HG03432 (cell line): ENCODE data around the gene MON1A.
"Not testable (repeated sequence)": the region's sequence is repeated elsewhere in the genome, so short reads cannot be mapped to it uniquely, and the experiment has no call there.

Experiments
- ATAC-seq: cut with Tn5 transposase; IDR thresholded peaks from one replicate; pipeline ENCODE4 v1.9.1; 2021; ENCODE audit warnings: mild to moderate bottlenecking, moderate library complexity; ENCODE audit not compliant: unreplicated experiment

The MON1A gene, protein sequence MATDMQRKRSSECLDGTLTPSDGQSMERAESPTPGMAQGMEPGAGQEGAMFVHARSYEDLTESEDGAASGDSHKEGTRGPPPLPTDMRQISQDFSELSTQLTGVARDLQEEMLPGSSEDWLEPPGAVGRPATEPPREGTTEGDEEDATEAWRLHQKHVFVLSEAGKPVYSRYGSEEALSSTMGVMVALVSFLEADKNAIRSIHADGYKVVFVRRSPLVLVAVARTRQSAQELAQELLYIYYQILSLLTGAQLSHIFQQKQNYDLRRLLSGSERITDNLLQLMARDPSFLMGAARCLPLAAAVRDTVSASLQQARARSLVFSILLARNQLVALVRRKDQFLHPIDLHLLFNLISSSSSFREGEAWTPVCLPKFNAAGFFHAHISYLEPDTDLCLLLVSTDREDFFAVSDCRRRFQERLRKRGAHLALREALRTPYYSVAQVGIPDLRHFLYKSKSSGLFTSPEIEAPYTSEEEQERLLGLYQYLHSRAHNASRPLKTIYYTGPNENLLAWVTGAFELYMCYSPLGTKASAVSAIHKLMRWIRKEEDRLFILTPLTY

DNA sequence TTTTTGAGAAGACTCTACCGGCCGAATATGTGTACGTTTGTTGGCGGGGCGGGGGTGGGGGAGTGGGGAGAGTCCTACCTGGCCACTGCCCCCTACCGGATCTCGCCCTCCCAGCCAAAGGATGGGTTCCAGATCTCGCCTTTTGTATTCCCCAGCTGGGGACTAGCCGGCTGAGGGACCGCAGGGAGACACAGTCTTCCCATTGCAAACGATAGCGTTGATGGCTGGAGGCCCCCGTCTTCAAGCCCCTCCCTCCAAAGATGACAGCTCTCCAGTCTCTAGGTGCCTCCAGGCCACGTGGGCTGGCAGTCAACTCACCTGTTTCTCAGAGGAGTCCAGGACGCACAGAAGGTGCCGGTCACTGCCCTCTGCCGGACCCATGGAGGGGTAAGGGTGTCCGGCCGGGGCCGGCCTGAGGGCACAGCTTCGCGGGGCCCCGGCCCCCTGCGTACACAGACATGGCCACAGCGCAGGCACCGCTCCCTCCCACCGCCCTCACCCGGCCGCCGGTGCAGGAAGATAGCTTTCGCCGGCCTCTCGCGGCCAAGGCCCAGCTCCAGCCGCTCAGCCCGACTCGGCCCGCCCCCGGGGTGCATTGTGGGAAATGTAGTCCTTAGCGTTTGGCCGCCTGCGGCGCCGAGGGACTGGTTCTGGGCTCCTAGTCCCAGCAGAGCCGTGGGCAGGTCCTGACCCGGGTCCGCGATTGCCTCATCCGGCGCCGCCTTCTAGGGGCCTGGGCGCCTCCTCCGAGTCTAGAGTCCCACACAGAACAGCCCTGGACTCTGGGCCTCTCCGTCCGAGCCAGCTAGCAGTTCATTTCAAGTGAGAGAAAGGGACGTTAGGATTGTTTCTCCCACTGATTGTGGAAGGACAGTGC, at the start of gene MON1A:
Gene MON1A (minus strand): TSS at position 521 of the 877 bp plus-strand sequence. CDS start 16,465 bp downstream, outside the sequence.
- peak; percentile 95 for ATAC-seq

DNA sequence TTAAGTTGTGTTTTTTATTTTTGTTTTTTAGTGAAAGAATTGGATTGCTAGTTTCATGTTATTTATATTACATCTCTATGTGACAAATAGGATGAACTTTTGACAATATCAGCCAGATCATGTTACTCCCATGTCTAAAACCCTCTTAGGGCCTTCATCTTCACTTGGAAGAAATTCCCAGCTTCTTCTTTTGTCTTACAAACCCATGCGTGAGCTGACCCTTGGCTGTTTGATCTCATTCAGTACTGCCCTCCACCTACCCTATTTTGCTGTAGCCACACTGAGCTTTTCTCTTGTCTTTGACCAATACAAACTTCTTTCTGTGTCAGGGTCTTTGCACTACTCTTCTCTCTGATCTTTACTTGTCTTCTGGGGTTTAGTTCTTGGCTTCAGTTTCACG, 47.3 kb upstream of the MON1A start:
- no peak for ATAC-seq

DNA sequence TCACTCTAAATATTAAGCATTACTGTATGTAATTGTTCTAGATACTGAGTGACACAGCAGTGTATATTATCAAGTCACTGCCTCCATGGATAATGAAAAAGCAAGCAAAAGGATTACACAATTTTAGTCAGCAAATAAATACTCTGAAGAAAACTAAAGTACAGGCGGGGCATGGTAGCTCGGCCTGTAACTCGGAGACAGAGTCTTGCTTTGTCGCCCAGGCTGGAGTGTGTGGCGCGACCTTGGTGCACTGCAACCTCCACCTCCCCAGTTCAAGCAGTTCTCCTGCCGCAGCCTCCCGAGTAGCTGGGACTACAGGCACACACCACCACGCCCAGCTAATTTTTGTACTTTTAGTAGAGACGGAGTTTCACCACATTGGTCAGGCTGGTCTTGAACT, 43.0 kb upstream of the MON1A start:
- no peak for ATAC-seq

DNA sequence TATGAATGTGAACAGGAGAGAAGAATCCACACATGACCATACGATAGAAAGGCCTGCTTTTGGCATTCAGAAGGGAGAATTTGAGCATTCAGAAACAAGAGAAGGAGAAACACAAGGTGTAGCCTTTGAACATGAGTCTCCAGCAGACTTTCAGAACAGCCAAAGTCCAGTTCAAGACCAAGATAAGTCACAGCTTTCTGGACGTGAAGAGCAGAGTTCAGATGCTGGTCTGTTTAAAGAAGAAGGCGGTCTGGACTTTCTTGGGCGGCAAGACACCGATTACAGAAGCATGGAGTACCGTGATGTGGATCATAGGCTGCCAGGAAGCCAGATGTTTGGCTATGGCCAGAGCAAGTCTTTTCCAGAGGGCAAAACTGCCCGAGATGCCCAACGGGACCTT, 38.7 kb upstream of the MON1A start:
- no peak for ATAC-seq

DNA sequence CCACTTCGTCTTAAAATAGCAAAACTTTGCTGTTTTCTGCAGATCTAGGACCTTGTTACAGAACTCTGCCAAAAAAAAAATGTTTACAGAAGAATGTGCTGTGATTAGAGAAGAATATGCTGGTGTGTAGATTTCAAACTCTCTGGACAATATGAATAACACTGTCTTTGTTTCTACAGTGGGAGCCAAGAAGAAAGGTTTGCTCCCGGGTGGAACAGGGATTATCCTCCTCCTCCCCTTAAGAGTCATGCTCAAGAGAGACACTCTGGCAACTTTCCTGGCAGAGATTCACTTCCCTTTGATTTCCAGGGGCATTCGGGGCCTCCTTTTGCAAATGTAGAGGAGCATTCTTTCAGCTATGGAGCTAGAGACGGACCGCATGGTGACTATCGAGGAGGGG, 37.7 kb upstream of the MON1A start:
- ATAC-seq = no peak

DNA sequence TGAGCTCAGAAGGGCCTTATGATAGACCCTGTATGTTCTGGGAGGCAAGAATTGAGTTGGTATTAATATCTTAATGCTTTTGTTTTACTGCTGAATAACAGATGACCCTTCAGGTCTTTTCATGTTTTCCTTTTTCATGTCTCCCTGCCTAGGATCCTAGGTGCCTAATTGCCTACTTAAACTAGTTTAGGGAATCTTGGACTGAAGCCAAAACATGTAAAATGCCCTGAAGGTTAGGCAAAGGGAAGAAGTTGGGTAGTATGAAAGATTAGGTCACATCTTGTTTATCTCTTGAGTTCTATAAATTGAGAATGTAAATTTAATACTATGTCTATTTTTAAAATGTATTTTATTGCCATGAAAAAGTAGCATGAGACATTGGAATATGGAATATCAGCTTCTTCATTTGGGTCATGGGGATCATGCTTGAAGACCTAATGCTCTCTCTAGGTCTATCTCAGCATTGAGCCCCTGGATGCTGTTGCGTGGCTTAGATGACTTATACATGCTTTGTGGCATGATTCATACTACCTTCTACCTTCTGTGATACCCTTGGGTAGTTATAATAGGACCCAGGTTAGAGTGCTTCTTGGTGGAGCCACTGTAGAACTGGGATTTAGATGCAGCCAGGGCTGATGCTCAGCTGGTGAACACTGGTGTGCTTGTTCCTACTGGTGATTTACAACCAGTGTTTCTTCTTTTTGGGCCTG, 36.8 kb upstream of the MON1A start:
- ATAC-seq = no peak

DNA sequence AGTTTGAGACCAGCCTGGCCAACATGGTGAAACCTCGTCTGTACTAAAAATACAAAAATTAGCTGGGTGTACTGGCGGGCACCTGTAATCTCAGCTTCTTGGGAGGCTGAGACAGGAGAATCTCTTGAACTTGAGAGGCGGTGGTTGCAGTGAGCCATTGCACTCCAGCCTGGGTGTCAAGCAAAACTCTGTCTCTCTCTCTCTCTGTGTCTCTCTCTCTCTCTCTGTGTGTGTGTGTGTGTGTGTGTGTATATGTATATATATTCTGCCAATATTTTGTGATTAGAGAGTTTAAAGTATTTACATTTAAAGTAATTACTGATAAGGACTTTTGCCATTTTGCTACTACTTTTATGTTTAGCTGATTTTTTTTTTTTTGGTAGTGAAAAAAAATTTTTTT, 26.0 kb upstream of the MON1A start:
- ATAC-seq = no peak

DNA sequence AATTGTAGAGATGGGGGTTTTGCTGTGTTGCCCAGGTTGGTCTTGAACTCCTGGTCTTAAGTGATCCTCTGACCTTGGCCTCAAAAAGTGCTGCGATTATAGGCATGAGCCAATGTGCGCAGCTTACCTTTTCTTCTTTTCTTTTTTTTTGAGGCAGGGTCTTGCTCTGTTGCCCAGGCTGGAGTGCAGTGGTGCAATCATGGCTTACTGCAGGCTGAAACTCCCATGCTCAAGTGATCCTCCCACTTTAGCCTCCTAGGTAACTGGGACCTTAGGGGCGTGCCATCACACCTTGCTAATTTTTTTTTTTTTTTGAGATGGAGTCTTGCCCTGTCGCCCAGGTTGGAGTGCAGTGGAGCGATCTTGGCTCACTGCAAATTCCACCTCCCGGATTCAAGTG, 23.3 kb upstream of the MON1A start:
- ATAC-seq = no peak

DNA sequence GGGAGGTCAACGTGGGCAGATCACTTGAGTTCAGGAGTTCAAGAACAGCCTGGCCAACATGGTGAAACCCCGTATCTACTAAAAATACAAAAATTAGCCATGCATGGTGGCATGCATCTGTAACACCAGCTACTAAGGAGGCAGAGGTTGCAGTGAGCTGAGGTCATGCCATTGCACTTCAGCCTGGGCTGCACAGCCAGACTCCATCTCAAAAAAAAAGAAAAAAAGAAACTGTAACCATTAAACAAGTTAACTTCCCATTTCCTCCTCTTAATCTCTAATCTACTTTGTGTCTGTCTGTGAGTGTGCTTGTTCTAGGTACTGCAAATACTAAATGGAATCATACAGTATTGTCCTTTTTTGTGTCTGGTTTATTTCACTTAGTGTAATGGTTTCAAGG, 13.0 kb upstream of the MON1A start:
- no peak for ATAC-seq

DNA sequence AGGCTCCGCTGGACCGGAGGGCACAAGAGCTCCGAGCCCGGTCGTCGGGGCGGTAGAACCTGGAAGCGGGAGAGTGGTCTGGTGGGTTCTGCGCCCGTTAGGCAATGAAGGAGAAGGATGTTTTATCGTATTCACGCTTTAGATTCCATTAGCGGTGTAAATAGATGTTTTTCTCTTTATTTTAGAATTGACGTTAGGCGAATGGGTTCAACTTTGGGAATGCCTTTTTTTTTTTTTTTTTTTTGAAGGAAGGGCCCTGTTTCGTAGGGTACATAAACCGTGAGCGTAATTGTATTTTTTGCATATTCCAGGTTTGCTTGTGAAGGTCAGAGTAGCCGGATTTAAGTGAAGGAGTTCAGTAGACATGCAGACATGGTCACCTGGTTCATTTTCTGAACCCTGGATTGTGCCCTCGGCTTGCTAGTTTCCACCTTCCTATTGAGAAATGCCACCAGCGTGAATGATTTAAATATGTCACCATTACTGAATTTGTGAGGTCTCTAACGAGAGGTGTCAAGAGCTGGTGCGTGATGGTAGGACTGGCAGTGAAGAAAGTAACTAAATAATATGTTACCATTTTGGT, 11.1 kb upstream of the MON1A start:
- no peak for ATAC-seq

DNA sequence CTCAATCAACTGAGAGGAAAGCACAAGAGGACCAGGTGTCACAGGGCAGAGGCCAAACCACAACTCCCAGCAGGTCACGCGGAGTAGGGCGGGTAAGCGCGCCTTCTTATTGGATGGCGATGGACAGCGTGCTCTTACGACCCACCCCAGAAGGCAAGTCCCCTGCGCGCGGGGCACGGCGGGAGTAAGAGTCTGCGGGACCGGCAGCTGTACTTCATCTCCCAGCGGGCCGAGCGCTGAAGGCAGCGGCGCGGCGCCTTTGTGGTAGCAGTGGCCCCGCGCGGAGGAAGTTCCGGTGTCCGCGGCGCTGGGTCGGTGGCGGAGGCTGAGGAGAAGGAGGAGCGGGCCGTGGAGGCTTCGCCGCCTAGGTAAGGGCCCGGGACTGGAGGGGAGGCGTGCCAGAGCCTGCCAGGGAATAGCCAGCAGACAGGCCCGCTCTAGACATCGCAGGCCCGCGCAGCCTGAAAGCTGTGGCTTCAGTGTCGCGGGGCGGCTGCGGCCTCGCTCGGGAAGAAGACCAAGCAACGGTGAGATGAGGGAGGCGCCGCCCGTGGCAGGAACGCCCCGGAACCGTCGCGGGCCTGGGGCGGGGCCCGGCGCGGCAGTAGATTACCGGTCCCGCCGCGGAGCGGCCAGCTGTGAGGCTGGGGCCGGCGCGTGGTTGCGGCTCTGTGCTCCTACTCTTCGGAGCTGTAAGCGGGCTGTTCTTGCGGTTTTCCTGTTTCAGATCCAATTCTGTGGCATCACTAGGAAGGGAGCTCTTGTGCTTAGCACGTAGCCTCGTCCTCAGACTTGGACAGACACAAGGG, 10.5 kb upstream of the MON1A start, which contains the start of gene RBM6:
Gene RBM6 (plus strand): TSS at position 293 of the 809 bp plus-strand sequence. CDS start 22,492 bp downstream, outside the sequence.
- peak; percentile 89 for ATAC-seq

DNA sequence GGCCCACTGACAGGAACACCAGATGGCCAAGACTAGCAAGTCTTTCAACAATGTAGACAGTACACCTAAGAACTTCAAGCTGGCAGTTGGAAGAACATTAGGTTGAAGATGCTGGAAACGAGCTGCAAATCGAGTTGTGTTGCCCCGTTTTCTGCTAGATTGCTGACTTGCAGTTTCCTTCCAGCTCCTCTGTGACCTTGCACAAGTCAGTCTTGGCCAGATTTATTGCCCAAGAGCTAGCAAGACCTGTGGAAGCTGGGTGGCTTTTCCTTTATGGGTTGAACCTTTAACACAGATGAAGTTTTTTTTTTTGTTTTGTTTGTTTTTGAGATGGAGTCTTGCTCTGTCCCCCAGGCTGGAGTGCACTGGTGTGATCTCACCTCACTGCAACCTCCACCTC, 7.5 kb upstream of the MON1A start:
- ATAC-seq = no peak

DNA sequence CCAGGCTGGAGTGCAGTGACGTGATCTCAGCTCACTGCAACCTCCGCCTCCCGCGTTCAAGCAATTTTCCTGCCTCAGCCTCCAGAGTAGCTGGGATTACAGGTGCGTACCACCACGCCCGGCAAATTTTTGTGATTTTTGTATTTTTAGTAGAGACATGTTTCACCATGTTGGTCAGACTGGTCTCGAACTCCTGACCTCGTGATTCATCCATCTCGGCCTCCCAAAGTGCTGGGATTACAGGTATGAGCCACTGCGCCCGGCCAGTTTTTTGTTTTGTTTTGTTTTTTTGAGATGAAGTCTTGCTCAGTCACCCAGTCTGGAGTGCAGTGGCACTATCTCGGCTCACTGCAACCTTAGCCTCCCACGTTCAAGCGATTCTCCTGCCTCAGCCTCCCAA, 2.7 kb upstream of the MON1A start:
- not testable (repeated sequence) for ATAC-seq

DNA sequence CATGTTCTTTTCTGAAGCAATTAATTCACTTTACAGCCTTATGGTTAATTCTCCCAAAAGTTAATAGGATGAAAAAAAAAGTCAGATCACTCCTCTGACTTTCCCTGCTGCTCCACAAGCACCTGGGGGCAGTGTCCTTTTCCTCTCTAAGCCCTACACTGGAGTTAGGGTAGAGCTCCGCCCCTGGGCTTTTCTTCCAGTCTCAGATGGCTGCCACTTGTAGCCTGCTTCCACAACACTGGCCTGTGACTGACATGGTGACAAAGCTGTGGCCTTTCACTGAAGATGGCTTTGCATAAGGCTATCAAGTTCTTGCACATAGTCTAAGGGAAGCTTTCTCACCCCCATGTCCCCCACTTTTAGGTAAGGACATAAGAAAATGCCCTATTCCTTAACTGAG, 1.3 kb upstream of the MON1A start:
- ATAC-seq = no peak

DNA sequence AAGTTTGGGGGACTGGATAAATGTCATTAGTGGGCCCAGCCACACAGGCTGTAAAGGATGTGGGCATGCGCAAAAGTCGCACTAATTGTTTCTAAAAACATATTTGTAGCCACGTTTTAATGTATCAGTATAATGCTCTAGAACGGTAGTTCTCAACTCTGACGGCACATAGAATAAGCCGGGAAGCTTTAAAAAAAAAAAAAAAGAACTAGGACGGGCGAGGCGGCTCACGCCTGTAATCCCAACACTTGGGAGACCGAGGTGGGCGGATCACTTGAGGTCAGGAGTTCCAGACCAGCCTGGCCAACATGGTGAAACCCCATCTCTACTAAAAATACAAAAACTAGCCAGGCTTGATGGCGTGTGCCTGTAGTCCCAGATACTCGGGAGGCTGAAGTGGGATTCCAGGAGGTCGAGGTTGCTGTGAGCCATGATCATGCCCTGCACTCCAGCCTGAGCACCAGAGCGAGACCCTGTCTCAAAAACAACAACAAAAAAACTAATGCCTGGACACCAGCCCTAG, 618 bp upstream of the MON1A start:
- no peak for ATAC-seq

DNA sequence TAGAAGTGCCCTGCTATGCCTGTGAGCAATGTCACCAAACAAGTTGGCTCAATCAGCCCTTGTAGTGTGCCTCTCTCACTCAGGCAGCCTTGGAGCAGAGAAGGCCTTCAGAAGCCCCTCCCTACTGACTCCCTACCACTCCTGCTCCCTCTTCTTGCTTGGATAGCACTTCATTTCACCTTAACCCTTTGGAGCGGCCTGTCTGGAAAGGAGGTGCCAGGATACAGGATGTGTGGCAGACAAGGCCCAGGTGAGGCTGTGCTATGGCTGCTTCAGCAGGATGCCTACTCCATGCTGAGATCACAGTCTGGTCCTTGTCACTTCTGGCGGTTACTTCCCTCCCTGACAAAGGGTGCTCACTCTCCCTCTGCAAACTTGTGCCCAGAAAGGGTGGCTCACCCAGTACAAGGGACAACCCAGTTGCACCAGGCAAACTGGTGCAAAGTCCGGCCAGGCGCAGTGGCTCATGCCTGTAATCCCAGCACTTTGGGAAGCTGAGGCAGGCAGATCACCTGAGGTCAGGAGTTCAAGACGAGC, 1.1 kb downstream of the MON1A start:
- ATAC-seq = no peak

DNA sequence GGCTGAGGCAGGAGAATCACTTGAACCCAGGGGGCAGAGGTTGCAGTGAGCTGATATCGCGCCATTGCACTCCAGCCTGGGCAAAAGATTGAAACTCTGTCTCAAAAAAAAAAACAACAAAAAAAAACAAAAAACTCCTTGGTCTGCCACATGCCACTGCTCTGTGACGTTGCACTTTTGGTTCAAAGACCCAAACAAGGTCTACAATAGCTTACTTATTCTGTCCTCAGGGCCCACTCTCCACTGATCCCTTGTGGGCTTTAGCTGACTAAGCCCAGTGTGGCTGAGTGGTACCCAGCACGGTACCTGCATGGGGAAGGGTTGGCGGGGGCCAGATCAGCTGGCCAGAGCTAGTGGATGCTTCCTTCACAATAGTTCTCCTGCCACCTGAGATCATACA, 1.8 kb downstream of the MON1A start:
- no peak for ATAC-seq

DNA sequence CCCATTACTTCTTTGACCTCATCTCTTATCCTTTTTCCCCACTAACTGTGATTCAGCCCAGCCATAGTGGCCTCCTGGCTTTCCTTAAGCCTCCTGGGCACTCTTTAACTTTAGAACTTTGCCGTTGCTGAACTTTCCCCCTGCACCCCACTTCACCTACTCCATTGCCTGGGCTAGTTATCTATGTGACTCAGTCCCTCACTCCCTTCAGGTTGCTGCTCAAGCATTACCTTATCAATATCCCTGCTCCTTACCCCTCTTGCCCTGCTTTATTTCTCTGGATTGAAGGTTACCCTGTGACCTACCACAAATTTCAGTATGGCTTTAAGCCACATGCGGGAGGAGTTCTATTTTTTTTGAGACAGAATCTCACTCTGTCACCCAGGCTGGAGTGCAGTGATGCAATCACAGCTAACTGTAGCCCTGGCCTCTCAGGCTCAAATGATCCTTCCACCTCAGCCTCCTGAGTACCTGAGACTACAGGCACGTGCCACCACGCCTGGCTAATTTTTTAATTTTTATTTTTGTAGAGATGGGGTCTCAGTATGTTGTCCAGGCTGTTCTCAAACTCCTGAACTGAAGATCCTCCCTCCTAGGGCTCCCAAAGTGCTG, 3.4 kb downstream of the MON1A start:
- no peak for ATAC-seq

DNA sequence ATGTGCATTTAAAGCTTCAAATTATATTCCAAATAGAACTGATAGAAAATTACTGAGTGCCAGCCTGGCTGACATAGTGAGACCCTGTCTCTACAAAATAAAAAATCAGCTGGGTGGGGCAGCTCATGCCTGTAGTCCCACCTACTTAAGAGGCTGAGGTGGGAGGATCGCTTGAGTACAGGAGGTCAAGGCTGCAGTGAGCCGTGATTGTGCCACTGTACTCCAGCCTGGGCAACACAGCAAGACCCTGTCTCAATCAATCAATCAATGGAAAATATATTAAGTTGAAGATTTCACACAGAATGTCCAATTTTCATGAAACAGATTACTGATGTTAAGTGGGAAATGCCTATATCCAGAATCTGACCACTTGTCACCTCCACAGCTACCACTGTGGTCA, 4.1 kb downstream of the MON1A start:
- no peak for ATAC-seq
